ENCODE data around the gene LNPEP. TPM values are rescaled to one million over a fixed set of nuclear protein-coding genes. Genes with fewer than 3 reads are reported as not detected.

The LNPEP gene
- total RNA-seq, 1 experiment from 2014 or later = 18.8 TPM

DNA sequence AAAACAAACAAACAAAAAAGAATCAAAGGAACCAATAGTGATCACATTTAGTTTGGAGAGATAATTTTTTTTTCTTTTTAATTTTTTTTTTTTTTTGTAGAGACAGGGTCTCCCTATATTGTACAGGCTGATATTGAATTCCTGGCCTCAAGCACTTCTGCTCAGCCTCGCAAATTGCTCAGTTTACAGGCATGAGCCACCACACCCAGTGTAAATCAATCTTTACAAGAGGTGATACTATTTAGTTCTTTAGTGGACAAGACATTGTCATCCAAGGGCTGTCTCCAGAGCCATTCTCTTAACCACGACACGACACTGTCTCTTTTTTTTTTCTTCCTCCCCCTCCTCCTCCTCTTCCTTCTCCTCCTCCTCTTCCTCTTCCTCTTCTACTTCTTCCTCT lies 30.0 kb upstream of the LNPEP start:
- H3K4me2 ChIP-seq = no peak overlapping the region
- H3K27me3 ChIP-seq (ENCODE audit: insufficient read depth, low read depth) = no peaks in the 10 kb centered on the region
- no peaks in the 10 kb centered on the region for H4K20me1 ChIP-seq (ENCODE audit: insufficient read depth)
- no peak for DNase-seq
- H3K4me3 ChIP-seq = no peak overlapping the region
- no peak for TF ChIP-seq EZH2 (IDR thresholded peaks at IDR 0.05; ENCODE audit: low read depth)
- TF ChIP-seq, protein P1, sequence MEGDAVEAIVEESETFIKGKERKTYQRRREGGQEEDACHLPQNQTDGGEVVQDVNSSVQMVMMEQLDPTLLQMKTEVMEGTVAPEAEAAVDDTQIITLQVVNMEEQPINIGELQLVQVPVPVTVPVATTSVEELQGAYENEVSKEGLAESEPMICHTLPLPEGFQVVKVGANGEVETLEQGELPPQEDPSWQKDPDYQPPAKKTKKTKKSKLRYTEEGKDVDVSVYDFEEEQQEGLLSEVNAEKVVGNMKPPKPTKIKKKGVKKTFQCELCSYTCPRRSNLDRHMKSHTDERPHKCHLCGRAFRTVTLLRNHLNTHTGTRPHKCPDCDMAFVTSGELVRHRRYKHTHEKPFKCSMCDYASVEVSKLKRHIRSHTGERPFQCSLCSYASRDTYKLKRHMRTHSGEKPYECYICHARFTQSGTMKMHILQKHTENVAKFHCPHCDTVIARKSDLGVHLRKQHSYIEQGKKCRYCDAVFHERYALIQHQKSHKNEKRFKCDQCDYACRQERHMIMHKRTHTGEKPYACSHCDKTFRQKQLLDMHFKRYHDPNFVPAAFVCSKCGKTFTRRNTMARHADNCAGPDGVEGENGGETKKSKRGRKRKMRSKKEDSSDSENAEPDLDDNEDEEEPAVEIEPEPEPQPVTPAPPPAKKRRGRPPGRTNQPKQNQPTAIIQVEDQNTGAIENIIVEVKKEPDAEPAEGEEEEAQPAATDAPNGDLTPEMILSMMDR (conservative IDR thresholded peaks at IDR 0.05) = no peak
- intact Hi-C loops (cut with micrococcal nuclease; ENCODE audit: unreplicated experiment) = no loop called here
- peaks cover 11% of the 10 kb centered on the region for H3K4me1 ChIP-seq (replicated peaks; ENCODE audit: insufficient read depth)
- BruUV-seq (replicated peaks) = no TSS peak
- no peak overlapping the region for H2AFZ ChIP-seq
- H3K79me2 ChIP-seq (ENCODE audit: low read depth) = no peaks in the 10 kb centered on the region
- no peaks in the 10 kb centered on the region for H3K9me2 ChIP-seq (ENCODE audit: insufficient read depth)
- no peaks in the 10 kb centered on the region for H3K9me3 ChIP-seq (ENCODE audit: insufficient read depth, low read depth)
- ChIA-PET CTCF (no interaction called here), POLR2A (ENCODE audit: unreplicated experiment) (no interaction called here)
- H3K36me3 ChIP-seq (ENCODE audit: low read depth) = no peaks in the 10 kb centered on the region
- no peak overlapping the region for H3K27ac ChIP-seq
- no peaks in the 10 kb centered on the region for H3F3A ChIP-seq (ENCODE audit: insufficient read depth, low read depth)

DNA sequence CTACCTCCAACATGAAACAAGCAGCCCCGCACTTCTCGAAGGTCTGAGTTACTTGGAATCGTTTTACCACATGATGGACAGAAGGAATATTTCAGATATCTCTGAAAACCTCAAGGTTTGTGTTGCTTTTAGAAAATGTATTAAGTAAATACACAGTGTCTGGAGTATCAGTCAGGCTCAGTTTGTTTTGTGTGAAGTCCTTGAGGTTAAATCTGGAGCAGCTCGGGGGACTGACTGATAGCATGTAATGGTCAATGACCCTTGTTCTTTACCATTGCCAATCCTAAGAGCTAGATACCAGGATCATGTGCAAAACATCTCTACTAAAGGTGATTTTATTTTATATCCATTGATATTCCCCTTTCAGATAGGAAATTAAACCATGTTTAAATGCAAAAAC lies 26.9 kb upstream of the LNPEP start:
- H2AFZ ChIP-seq = no peak overlapping the region
- no TSS peak for BruUV-seq (replicated peaks)
- TF ChIP-seq, protein P1 (conservative IDR thresholded peaks at IDR 0.05) = no peak

DNA sequence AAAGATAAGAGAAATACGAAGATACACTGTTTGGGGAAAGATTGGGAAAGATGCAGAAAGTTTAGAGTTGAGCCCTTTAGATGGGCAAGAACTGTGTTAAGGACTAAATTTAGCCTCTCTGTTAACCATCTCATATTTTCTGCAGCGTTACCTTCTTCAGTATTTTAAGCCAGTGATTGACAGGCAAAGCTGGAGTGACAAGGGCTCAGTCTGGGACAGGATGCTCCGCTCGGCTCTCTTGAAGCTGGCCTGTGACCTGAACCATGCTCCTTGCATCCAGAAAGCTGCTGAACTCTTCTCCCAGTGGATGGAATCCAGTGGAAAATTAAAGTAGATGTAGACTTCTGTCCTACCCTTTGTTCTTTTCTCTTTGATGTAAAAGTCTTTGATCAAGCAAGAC lies 26.4 kb upstream of the LNPEP start:
- H3K36me3 ChIP-seq (ENCODE audit: low read depth) = no peaks in the 10 kb centered on the region
- no peaks in the 10 kb centered on the region for H3K4me1 ChIP-seq (replicated peaks; ENCODE audit: insufficient read depth)
- no peaks in the 10 kb centered on the region for H3K9me2 ChIP-seq (ENCODE audit: insufficient read depth)
- no TSS peak for BruUV-seq (replicated peaks)
- no peak overlapping the region for H3K4me3 ChIP-seq
- no peak for DNase-seq
- H3K27me3 ChIP-seq (ENCODE audit: insufficient read depth, low read depth) = no peaks in the 10 kb centered on the region
- H2AFZ ChIP-seq = no peak overlapping the region
- intact Hi-C loops (cut with micrococcal nuclease; ENCODE audit: unreplicated experiment) = no loop called here
- H3F3A ChIP-seq (ENCODE audit: insufficient read depth, low read depth) = no peaks in the 10 kb centered on the region
- no peaks in the 10 kb centered on the region for H3K79me2 ChIP-seq (ENCODE audit: low read depth)
- H3K27ac ChIP-seq = no peak overlapping the region
- ChIA-PET POLR2A (ENCODE audit: unreplicated experiment) (no interaction called here), CTCF (no interaction called here)
- H3K4me2 ChIP-seq = no peak overlapping the region
- no peaks in the 10 kb centered on the region for H4K20me1 ChIP-seq (ENCODE audit: insufficient read depth)
- TF ChIP-seq, protein P1 (conservative IDR thresholded peaks at IDR 0.05) = no peak
- no peak for TF ChIP-seq EZH2 (IDR thresholded peaks at IDR 0.05; ENCODE audit: low read depth)
- no peaks in the 10 kb centered on the region for H3K9me3 ChIP-seq (ENCODE audit: insufficient read depth, low read depth)

More for the DNA sequence above, 26.9 kb upstream of the LNPEP start:
- Histone ChIP-seq H3K4me2 (no peak overlapping the region), H3K36me3 (ENCODE audit: low read depth) (no peaks in the 10 kb centered on the region), H3K9me2 (ENCODE audit: insufficient read depth) (no peaks in the 10 kb centered on the region), H4K20me1 (ENCODE audit: insufficient read depth) (no peaks in the 10 kb centered on the region), H3K79me2 (ENCODE audit: low read depth) (no peaks in the 10 kb centered on the region), H3K9me3 (ENCODE audit: insufficient read depth, low read depth) (no peaks in the 10 kb centered on the region), H3K27me3 (ENCODE audit: insufficient read depth, low read depth) (no peaks in the 10 kb centered on the region), H3K27ac (no peak overlapping the region), H3K4me1 (replicated peaks; ENCODE audit: insufficient read depth) (no peaks in the 10 kb centered on the region), H3F3A (ENCODE audit: insufficient read depth, low read depth) (no peaks in the 10 kb centered on the region), H3K4me3 (no peak overlapping the region)
- DNase-seq = no peak
- CTCF ChIA-PET = no interaction called here
- intact Hi-C loops (cut with micrococcal nuclease; ENCODE audit: unreplicated experiment) = no loop called here
- POLR2A ChIA-PET (ENCODE audit: unreplicated experiment) = no interaction called here
